ENCODE data around the gene FAM234B.
"Not testable (repeated sequence)": the region's sequence is repeated elsewhere in the genome, so short reads cannot be mapped to it uniquely, and the experiment has no call there.

The FAM234B gene

GRCh38 chr12:13023811-13024530, 20.2 kb upstream of the FAM234B start:
- no peak for DNase-seq

- no peak for DNase-seq
These were observed 19.7 kb upstream of the FAM234B start for GRCh38 chr12:13024531-13024916.

DNA sequence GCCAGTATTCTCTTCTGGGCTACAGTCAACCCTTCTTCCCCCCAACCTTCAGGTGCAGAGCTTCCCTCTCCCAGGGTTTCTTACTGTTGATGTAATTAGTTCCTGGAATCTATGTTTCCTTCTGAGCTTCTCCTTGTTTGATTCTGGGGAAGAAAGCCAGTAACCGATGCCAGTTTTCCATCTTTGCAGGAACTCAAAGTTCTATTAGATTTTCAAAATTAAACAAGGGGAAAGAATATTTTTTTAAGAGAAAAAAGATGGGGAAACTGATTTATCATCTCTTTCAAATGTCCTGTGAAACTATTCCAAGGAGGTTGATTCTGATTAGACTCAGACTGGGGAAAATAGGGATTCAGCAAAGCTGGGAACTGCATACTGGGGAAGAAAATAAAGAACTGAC, 17.9 kb upstream of the FAM234B start:
- DNase-seq: no peak

DNA sequence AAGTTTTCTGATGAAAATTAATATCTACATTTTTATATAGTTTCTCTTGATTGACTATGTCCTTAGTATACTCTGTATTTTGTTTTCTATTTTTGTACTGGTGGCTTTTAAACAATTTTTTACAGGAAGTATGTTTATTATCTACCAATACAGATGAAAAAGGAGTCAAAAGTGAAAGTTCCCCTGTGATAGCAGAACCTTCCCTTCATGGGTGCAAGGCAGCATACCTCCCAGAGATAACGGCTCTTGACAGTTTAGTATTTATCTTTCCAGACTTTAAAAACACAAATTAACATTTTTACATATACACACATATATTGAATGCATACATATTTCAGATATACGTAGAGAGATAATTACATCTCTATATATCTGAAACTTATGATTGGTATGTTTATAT, 17.1 kb upstream of the FAM234B start:
- no peak for DNase-seq

GRCh38 chr12:13027508-13027907, 16.7 kb upstream of the FAM234B start:
- DNase-seq: no peak

DNA sequence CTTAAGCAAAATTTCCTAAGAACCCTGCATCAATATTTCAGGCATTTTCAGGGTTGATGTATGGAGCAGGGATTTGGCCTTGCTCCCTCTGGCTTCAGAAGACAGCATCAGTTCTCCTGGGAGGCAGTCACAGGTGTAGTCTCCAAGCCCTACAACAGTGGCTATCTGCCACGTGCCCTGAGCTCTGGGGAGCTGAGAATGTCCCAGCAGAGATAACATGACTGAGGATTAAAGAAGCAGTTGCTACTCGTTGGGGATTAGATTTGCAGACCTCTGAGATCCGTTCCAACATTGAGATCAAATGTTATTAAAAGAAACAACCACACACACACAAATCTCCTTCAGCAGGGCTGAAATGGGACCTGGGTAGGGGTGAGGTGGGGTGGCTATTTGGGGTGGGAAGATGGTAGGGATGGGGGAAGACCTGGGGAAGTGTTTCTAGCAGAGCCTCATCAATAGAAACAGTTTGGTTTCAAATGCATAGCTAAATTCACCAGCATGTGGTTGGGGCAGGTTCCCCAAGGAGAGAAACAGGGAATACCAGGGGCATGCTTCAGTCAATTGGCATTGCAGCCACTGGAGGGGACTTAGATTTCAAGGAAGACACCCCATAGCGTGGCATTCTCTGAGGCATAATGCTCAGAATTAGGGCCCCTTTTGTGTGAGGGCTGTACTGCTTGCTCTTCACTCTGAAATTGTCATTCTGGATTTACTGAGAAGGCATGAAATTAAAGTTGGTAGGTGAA, 15.2 kb upstream of the FAM234B start:
- no peak for DNase-seq

DNA sequence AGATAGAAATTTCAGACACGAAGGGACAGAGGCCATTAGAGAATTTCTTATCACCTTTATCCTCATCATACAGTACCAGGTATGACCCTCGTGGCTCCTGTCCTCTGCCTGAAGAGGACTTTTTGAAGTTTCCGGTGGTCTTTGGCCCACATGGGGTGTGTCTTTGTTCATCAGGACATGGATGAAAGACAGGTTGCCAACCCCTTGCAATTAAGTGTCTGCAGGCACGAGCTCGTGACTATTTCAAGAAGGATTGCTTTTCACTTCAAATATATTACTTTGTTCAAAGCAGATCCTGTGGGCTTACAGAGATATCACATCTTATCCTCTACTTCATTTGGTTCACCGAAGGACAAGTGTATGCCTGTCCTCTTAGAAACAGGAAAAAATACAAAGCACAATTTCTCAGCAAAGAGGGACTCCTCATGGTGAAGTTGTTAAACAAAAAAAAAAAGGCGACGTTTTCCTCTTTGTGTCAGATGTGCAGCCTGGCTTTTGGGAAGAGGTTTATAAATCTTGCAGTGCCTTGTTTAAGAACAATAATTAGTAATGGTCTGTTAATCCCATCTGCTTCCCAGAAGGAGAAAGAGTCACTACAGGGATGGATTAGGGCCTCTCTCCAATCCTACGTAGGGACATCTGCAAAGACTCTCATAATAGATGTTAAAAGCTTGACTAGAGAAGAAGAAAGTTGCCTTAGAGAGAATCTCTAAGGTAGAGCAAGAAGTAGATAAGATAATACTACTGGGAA, 13.5 kb upstream of the FAM234B start:
- DNase-seq: no peak

GRCh38 chr12:13032164-13032563, 12.0 kb upstream of the FAM234B start:
- DNase-seq: no peak

- DNase-seq: no peak
These were observed 10.7 kb upstream of the FAM234B start for GRCh38 chr12:13033476-13033875.

GRCh38 chr12:13035335-13035734, 8.8 kb upstream of the FAM234B start:
- DNase-seq: not testable (repeated sequence)

GRCh38 chr12:13036881-13037280, 7.3 kb upstream of the FAM234B start:
- DNase-seq: no peak

GRCh38 chr12:13038491-13039161, 5.6 kb upstream of the FAM234B start:
- no peak for DNase-seq

GRCh38 chr12:13039328-13039956, 4.7 kb upstream of the FAM234B start:
- no peak for DNase-seq

DNA sequence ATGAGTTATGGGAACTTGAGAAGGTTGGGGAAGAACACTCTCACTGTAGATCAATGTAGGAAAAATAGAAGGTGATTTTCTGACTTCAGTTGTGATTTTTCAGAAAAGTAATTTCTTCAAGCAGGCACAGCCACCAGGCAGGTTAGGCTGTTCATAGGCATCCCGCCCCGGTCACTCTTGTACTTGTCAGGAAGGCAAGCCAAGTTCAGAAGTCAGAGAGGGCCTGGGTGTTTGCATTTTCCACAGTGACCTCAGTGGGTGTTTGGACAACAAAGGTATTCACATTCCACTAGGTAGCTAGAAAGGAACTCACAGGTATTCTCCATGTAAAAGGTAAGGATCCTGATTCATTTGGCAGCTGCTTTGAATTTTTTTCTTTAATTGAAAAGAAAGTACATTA, 3.0 kb upstream of the FAM234B start:
- no peak for DNase-seq

DNA sequence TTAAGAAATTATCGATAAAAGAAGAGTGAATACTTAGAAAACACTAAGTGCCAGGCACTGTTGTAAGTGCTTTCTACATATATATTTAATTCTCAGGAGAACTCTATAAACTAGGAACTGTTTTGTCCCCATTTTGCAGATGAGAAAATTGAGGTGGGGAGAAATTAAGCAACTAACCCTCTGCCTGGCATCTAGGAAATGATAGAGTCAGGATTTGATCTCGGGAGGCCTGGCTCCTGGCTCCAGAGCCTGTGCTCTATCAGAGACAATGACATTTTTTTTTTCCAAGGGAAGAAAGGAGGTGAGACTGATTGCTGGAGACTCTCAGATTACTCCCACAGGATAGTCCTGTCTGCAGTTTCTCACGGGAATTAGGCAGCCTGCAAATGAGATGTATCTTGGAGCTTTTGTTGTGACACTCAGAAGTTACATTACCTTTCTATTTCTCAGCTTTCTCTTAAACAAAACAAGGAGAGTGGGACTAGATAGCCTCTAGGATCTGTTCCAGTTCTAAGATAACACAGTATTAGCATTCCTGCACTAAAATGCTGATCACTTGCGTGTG, 1.4 kb upstream of the FAM234B start:
- DNase-seq: no peak

GRCh38 chr12:13044906-13045299, 722 bp downstream of the FAM234B start:
- DNase-seq: no peak

DNA sequence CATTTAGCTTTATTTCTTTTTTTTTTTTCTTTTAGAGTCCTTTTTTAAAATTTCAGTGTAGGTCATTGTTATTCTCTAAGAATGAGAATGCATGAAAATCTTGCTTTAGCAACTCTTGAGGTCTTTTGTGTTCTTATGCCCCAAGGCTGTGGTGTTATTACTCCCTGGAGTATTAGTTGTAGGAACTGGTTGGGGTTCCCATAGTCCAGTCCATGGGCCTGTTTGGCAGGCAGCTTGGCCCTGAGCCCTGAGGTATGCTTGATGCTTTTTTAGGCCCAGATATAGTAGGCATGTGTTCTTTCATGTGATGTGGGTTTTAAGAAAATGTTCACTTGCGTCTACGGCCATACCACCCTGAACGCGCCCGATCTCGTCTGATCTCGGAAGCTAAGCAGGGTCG, 1.6 kb downstream of the FAM234B start:
- DNase-seq: no peak

- DNase-seq: no peak
These were observed 2.8 kb downstream of the FAM234B start for GRCh38 chr12:13046964-13047363.

DNA sequence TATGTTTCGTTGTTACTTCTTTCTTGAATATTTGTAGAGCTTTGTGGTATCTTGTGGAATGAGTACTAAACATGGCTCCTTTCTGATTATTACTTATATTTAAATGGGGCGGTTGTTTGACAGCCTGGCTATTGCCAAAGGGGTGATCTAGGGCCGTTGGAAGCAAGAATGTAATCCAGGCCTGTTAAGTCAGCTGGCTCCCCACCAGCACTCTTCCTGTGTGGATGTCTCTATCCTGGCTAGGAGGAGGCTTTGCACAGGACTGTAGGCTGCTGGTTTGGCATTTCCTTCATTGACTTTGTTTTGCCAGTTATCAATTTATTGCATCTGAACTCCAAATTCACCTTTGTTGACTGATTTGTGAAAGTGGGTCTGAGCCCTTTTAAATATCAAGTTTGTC, 5.6 kb downstream of the FAM234B start:
- DNase-seq: no peak

DNA sequence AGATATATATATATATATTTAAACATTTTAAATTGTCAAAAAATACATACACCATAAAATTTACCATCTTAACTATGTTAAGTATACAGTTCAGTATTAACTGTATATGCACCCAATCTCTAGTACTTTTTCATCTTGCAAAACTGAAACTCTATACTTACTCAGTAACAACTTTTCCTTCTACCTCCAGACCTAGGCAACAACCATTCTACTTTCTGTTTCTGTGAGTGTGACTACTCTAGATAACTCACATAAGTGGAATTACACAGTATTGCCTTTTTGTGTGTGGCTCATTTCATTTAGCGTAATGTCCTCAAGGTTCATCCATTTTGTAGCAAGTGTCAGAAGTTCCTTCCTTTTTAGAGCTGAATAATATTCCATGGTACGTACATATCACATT, 8.2 kb downstream of the FAM234B start:
- DNase-seq: no peak

- not testable (repeated sequence) for DNase-seq
These were observed 9.4 kb downstream of the FAM234B start for GRCh38 chr12:13053617-13054016.

DNA sequence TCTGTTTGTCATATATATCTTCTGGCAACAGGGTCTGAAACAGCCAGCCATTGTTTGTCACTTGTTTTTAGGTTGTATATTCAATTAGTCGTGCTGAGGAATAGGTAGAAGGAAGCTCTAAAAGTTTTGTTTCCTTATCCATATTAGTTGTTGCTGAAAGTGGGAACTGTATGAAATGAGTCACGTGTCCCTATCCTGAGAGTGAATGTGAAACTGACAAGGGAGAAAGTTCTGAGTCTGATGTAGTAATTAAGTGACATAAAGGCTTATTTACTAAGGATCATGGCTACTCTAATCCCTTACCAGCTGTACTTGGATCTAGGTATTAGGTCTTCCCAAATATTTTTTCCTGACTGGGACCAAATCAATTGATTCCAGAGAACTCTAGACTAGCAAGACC, 16.4 kb downstream of the FAM234B start:
- no peak for DNase-seq

DNA sequence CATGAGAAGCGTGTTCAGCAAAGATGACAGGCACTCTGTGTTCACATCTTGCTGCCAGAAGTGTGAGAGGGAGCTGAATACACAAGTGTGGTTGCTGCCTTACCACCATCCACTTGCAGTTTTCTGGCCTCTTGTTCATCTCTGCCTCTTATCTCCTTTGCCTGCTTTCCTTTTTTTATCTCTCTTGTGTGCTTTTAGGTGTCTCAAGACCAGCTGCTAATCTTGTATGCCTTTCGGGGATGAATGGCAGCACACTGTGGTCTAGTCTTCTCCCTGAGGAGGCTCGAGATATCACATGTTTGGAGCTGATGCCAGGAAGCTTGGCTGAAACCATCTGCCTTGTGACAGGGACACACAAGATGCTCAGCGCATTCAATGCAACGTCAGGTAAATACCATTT, 17.2 kb downstream of the FAM234B start:
- no peak for DNase-seq

All from activated CD4-positive, CD25-positive, alpha-beta regulatory T cell (primary cell).